ENCODE data around the gene MICAL1. TPM values are rescaled to one million over a fixed set of nuclear protein-coding genes. Genes with fewer than 3 reads are reported as not detected.
A peak's percentile ranks its signal among the peaks of the same experiment; 100 is the strongest.

MICAL1 gene
- total and polyA plus RNA-seq, 10 of the 15 experiments (the other 5 are each of a cell fraction or from before 2014, with no cell fraction given), result 0.32 to 71.6 (median 45.3) TPM

DNA sequence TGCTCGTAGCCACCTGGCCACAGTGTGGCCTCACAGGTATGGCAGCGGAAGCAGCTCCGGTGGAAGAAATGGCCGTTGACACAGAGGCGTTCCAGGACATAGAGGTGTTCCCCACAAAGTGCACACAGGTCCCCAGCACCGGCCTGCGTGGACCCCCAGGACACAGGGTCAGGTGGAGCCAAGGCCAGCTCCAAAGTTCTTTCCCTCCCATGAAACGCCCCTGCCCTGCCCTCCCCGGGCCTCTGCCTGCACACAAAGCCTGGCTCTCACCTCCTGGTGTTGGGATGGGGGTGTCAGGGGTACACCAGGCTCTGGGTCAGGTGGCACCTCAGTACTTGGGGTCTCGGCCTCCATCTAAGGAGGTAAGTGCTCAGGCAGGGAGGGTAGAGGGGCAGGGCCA lies 8.5 kb downstream of the MICAL1 start (continued):
- TF ChIP-seq, protein P1, sequence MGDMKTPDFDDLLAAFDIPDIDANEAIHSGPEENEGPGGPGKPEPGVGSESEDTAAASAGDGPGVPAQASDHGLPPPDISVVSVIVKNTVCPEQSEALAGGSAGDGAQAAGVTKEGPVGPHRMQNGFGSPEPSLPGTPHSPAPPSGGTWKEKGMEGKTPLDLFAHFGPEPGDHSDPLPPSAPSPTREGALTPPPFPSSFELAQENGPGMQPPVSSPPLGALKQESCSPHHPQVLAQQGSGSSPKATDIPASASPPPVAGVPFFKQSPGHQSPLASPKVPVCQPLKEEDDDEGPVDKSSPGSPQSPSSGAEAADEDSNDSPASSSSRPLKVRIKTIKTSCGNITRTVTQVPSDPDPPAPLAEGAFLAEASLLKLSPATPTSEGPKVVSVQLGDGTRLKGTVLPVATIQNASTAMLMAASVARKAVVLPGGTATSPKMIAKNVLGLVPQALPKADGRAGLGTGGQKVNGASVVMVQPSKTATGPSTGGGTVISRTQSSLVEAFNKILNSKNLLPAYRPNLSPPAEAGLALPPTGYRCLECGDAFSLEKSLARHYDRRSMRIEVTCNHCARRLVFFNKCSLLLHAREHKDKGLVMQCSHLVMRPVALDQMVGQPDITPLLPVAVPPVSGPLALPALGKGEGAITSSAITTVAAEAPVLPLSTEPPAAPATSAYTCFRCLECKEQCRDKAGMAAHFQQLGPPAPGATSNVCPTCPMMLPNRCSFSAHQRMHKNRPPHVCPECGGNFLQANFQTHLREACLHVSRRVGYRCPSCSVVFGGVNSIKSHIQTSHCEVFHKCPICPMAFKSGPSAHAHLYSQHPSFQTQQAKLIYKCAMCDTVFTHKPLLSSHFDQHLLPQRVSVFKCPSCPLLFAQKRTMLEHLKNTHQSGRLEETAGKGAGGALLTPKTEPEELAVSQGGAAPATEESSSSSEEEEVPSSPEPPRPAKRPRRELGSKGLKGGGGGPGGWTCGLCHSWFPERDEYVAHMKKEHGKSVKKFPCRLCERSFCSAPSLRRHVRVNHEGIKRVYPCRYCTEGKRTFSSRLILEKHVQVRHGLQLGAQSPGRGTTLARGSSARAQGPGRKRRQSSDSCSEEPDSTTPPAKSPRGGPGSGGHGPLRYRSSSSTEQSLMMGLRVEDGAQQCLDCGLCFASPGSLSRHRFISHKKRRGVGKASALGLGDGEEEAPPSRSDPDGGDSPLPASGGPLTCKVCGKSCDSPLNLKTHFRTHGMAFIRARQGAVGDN (IDR thresholded peaks at IDR 0.05), result no peak
- no peak for TF ChIP-seq TCF7 (IDR thresholded peaks at IDR 0.05; ENCODE audit: borderline replicate concordance)
- no peak for TF ChIP-seq EZH2 (IDR thresholded peaks at IDR 0.05; ENCODE audit: borderline replicate concordance, control insufficient read depth, low read depth, low read length)
- no peak for TF ChIP-seq DPF2 (IDR thresholded peaks at IDR 0.05)
- no peak for TF ChIP-seq TCF3 (IDR thresholded peaks at IDR 0.05; ENCODE audit: borderline replicate concordance, insufficient read depth, low read depth, low read length)

DNA sequence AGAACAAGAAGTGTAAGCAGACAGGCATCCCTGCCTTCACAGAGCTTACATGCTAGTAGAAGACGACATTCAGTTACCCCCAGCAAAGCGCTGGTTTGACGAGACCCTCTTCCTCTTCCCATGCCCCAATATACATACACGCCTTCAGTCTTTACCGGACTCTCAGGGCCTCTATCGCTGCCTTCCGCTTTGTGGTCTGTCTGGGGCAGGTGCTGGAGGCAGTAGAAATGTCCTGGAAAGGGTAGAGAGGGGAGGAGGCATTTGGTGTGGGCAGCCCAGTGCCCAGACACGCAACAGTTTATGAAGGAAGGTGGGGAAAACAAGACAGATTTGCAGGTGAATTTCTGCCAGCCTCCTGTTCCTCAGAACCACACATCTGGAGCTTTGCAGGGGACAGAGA lies 9.0 kb downstream of the MICAL1 start:
- Histone ChIP-seq H3K27me3 (replicated peaks in 1 of 2; ENCODE audit: control insufficient read depth in 2 of 2, insufficient read depth in 2 of 2, low read length in 1 of 2) (no peaks in the 10 kb centered on the region), H3K4me2 (ENCODE audit: control insufficient read depth, insufficient read depth) (no peak overlapping the region), H2AFZ (ENCODE audit: control insufficient read depth, low read depth, low read length) (no peak overlapping the region), H3K9me3 (replicated peaks; ENCODE audit: control insufficient read depth, insufficient read depth, low read length) (no peaks in the 10 kb centered on the region), H4K20me1 (ENCODE audit: control insufficient read depth, insufficient read depth) (no peaks in the 10 kb centered on the region), H3K27ac (ENCODE audit: control insufficient read depth, insufficient read depth) (no peak overlapping the region), H3K36me3 (ENCODE audit: control insufficient read depth in 2 of 2, insufficient read depth in 2 of 2, low read length in 1 of 2) (peaks cover 14 to 24% of the 10 kb centered on the region in 2 experiments), H3K4me1 (ENCODE audit: control insufficient read depth, insufficient read depth, low read length) (peaks cover 12% of the 10 kb centered on the region), H3K79me2 (ENCODE audit: control insufficient read depth, insufficient read depth, low read length) (peaks cover 1% of the 10 kb centered on the region), H3K9ac (ENCODE audit: control insufficient read depth, insufficient read depth, low read length) (no peak overlapping the region), H3K4me3 (no peak overlapping the region)
- ATAC-seq, result no peak
- no peak for DNase-seq (ENCODE audit: low read depth, low spot score)
- POLR2A ChIA-PET, result interaction anchor here (0.6 kb wide), 1 partner anchor 1373 kb away, joined by 3 read pairs; no protein-coding TSS in a partner anchor
- SMC1A ChIA-PET (ENCODE audit: uncharacterized antibody, unreplicated experiment), result interaction anchor here (0.5 kb wide), 1 partner anchor 30 kb away, joined by 3 read pairs; no protein-coding TSS in a partner anchor
- in situ Hi-C loops (cut with MboI) (no loop called here), intact Hi-C loops (cut with micrococcal nuclease; ENCODE audit: unreplicated experiment) (no loop called here)
- TF ChIP-seq SUZ12 (IDR thresholded peaks at IDR 0.05; ENCODE audit: unreplicated experiment) (no peak), POLR2AphosphoS2 (IDR thresholded peaks at IDR 0.05; ENCODE audit: low read depth, low read length) (0 out of 2 replicates have a peak, but pooled peaks have one; percentile 22)
- TF ChIP-seq, protein P2, sequence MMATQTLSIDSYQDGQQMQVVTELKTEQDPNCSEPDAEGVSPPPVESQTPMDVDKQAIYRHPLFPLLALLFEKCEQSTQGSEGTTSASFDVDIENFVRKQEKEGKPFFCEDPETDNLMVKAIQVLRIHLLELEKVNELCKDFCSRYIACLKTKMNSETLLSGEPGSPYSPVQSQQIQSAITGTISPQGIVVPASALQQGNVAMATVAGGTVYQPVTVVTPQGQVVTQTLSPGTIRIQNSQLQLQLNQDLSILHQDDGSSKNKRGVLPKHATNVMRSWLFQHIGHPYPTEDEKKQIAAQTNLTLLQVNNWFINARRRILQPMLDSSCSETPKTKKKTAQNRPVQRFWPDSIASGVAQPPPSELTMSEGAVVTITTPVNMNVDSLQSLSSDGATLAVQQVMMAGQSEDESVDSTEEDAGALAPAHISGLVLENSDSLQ (IDR thresholded peaks at IDR 0.05), result no peak
- FAIRE-seq, result no peak
- CTCF ChIA-PET, result interaction anchor here (2.6 kb wide), 1 partner anchor 34 kb away, joined by 10 read pairs; no protein-coding TSS in a partner anchor
- BruUV-seq (replicated peaks), result no TSS peak
- over 99% methylated on average over 8 of the region's 8 CpGs for WGBS (ENCODE audit: insufficient coverage, insufficient replicate concordance, low lambda C conversion rate, missing lambda C conversion rate)
- RAD21 ChIA-PET (ENCODE audit: unreplicated experiment), result no interaction called here

Measured in GM12878 (cell line).